ENCODE measurements around the gene TGFB2.

TGFB2 gene

GRCh38 chr1:218459878-218460711 is 115.0 kb downstream of the TGFB2 start:
- Histone ChIP-seq H2BK12ac (ENCODE audit: low read length) (peak overlapping the region; percentile 63), H3K4ac (ENCODE audit: low read depth, low read length) (no peak overlapping the region), H2BK120ac (ENCODE audit: insufficient read depth, low read length, poor library complexity) (peak overlapping the region; percentile 47), H3K14ac (ENCODE audit: low read length) (no peak overlapping the region), H4K8ac (ENCODE audit: low read depth, low read length) (no peak overlapping the region), H3K18ac (ENCODE audit: low read length) (no peak overlapping the region), H3K9ac (ENCODE audit: low read length) (no peak overlapping the region), H2AK5ac (ENCODE audit: low read length) (no peak overlapping the region), H3K4me3 (ENCODE audit: low read depth, low read length) (no peak overlapping the region), H3K27me3 (ENCODE audit: insufficient read depth, low read length) (no peaks in the 10 kb centered on the region), H3K27ac (ENCODE audit: low read depth, low read length) (peak overlapping the region; percentile 71), H3K4me1 (ENCODE audit: control insufficient read depth in 1 of 2, insufficient read depth in 2 of 2, low read length in 2 of 2) (peaks cover 2 to 15% of the 10 kb centered on the region in 2 experiments), H2AFZ (ENCODE audit: insufficient read depth, low read length, poor library complexity) (no peak overlapping the region), H4K91ac (ENCODE audit: low read depth, low read length) (no peak overlapping the region), H3K79me1 (ENCODE audit: low read length) (peaks cover 10% of the 10 kb centered on the region), H4K12ac (ENCODE audit: low read depth, low read length) (no peak overlapping the region), H3K4me2 (ENCODE audit: low read length) (peak overlapping the region; percentile 49), H3K23ac (ENCODE audit: low read length) (no peak overlapping the region), H3K79me2 (ENCODE audit: control insufficient read depth, insufficient read depth, low read length, poor library complexity) (no peaks in the 10 kb centered on the region), H3K9me3 (ENCODE audit: insufficient read depth, low read depth, low read length) (no peaks in the 10 kb centered on the region), H3K36me3 (ENCODE audit: control insufficient read depth in 1 of 2, insufficient read depth in 2 of 2, low read length in 2 of 2) (no peaks in the 10 kb centered on the region), H2BK5ac (ENCODE audit: low read depth, low read length, poor library complexity) (peak overlapping the region; percentile 41)
- peak in 1 of 2 donors; percentile 54 for DNase-seq
- WGBS (ENCODE audit: extremely low coverage, insufficient coverage, insufficient read length) = no CpG with 5 or more reads among the region's 6 CpGs

- no peak overlapping the region for H3K9ac ChIP-seq (ENCODE audit: low read length)
- no peaks in the 10 kb centered on the region for H3K9me3 ChIP-seq (ENCODE audit: insufficient read depth, low read depth, low read length)
- no peak overlapping the region for H4K12ac ChIP-seq (ENCODE audit: low read depth, low read length)
- H3K4ac ChIP-seq (ENCODE audit: low read depth, low read length) = no peak overlapping the region
- peaks cover 10% of the 10 kb centered on the region for H3K79me1 ChIP-seq (ENCODE audit: low read length)
- H2BK120ac ChIP-seq (ENCODE audit: insufficient read depth, low read length, poor library complexity) = no peak overlapping the region
- no peak overlapping the region for H3K27ac ChIP-seq (ENCODE audit: low read depth, low read length)
- no peak for DNase-seq
- H2AFZ ChIP-seq (ENCODE audit: insufficient read depth, low read length, poor library complexity) = no peak overlapping the region
- H3K14ac ChIP-seq (ENCODE audit: low read length) = no peak overlapping the region
- no peaks in the 10 kb centered on the region for H3K27me3 ChIP-seq (ENCODE audit: insufficient read depth, low read length)
- no peak overlapping the region for H3K4me3 ChIP-seq (ENCODE audit: low read depth, low read length)
- H3K18ac ChIP-seq (ENCODE audit: low read length) = no peak overlapping the region
- no peak overlapping the region for H2BK12ac ChIP-seq (ENCODE audit: low read length)
- H2BK5ac ChIP-seq (ENCODE audit: low read depth, low read length, poor library complexity) = no peak overlapping the region
- H3K79me2 ChIP-seq (ENCODE audit: control insufficient read depth, insufficient read depth, low read length, poor library complexity) = no peaks in the 10 kb centered on the region
- no peak overlapping the region for H3K23ac ChIP-seq (ENCODE audit: low read length)
- no peak overlapping the region for H2AK5ac ChIP-seq (ENCODE audit: low read length)
- H4K91ac ChIP-seq (ENCODE audit: low read depth, low read length) = no peak overlapping the region
- no CpG with 5 or more reads among the region's 1 CpG for WGBS (ENCODE audit: extremely low coverage, insufficient coverage, insufficient read length)
- H4K8ac ChIP-seq (ENCODE audit: low read depth, low read length) = no peak overlapping the region
- no peak overlapping the region for H3K4me2 ChIP-seq (ENCODE audit: low read length)
- peaks cover 2 to 15% of the 10 kb centered on the region in 2 experiments for H3K4me1 ChIP-seq (ENCODE audit: control insufficient read depth in 1 of 2, insufficient read depth in 2 of 2, low read length in 2 of 2)
- H3K36me3 ChIP-seq (ENCODE audit: control insufficient read depth in 1 of 2, insufficient read depth in 2 of 2, low read length in 2 of 2) = no peaks in the 10 kb centered on the region
Measured at GRCh38 chr1:218461351-218461750, 116.2 kb downstream of the TGFB2 start.

DNA sequence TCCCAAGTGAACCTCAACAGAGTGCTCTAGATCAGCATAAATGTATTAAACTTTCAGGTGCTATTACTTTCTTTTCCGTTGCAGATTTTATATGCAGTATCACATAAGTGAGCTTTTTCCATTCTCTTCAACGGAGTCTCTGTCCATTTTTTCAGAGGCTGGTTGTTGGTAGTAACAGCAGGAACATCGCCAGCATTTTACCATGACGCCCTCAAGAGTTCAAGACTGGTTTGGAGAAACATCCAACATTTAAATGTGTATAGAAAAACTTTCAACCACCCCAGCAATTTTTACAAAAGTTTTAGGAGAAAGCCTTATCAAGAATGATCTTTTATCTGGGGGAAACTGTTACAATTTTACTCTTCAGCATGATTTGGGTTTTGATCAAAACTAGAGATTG is 117.0 kb downstream of the TGFB2 start:
- WGBS (ENCODE audit: extremely low coverage, insufficient coverage, insufficient read length) = no CpG with 5 or more reads among the region's 4 CpGs
- Histone ChIP-seq H2AFZ (ENCODE audit: insufficient read depth, low read length, poor library complexity) (no peak overlapping the region), H4K91ac (ENCODE audit: low read depth, low read length) (no peak overlapping the region), H3K4me1 (ENCODE audit: control insufficient read depth in 1 of 2, insufficient read depth in 2 of 2, low read length in 2 of 2) (peaks cover 2 to 15% of the 10 kb centered on the region in 2 experiments), H3K27me3 (ENCODE audit: insufficient read depth, low read length) (no peaks in the 10 kb centered on the region), H2BK12ac (ENCODE audit: low read length) (no peak overlapping the region), H4K8ac (ENCODE audit: low read depth, low read length) (no peak overlapping the region), H3K23ac (ENCODE audit: low read length) (no peak overlapping the region), H3K36me3 (ENCODE audit: control insufficient read depth in 1 of 2, insufficient read depth in 2 of 2, low read length in 2 of 2) (no peaks in the 10 kb centered on the region), H4K12ac (ENCODE audit: low read depth, low read length) (no peak overlapping the region), H2AK5ac (ENCODE audit: low read length) (no peak overlapping the region), H3K9me3 (ENCODE audit: insufficient read depth, low read depth, low read length) (no peaks in the 10 kb centered on the region), H3K4ac (ENCODE audit: low read depth, low read length) (no peak overlapping the region), H2BK120ac (ENCODE audit: insufficient read depth, low read length, poor library complexity) (no peak overlapping the region), H2BK5ac (ENCODE audit: low read depth, low read length, poor library complexity) (no peak overlapping the region), H3K79me1 (ENCODE audit: low read length) (peaks cover 10% of the 10 kb centered on the region), H3K79me2 (ENCODE audit: control insufficient read depth, insufficient read depth, low read length, poor library complexity) (no peaks in the 10 kb centered on the region), H3K4me2 (ENCODE audit: low read length) (no peak overlapping the region), H3K14ac (ENCODE audit: low read length) (no peak overlapping the region), H3K27ac (ENCODE audit: low read depth, low read length) (no peak overlapping the region), H3K18ac (ENCODE audit: low read length) (no peak overlapping the region), H3K9ac (ENCODE audit: low read length) (no peak overlapping the region), H3K4me3 (ENCODE audit: low read depth, low read length) (no peak overlapping the region)
- no peak for DNase-seq

DNA sequence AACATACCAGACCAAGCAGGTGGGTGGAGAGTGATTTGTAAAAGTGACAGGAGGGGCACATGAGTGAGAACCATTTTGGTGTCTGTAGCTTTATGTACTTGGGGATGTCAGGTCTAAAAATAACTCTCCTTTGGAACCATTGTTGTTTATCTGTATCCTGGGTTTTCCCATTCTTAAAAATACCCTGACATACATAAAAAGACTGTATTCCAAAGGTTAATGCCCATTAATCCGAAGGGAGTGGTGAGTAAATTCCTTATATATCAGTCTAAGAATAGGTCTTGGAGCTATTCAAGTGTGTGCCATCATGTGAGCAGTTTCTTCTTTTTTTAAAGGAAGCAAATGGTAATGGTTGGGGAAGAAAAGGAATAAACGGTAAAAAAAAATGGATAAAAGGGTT is 117.5 kb downstream of the TGFB2 start:
- Histone ChIP-seq H4K12ac (ENCODE audit: low read depth, low read length) (no peak overlapping the region), H2BK5ac (ENCODE audit: low read depth, low read length, poor library complexity) (no peak overlapping the region), H3K14ac (ENCODE audit: low read length) (no peak overlapping the region), H3K27me3 (ENCODE audit: insufficient read depth, low read length) (no peaks in the 10 kb centered on the region), H2BK120ac (ENCODE audit: insufficient read depth, low read length, poor library complexity) (no peak overlapping the region), H3K4me2 (ENCODE audit: low read length) (no peak overlapping the region), H3K9ac (ENCODE audit: low read length) (no peak overlapping the region), H4K91ac (ENCODE audit: low read depth, low read length) (no peak overlapping the region), H3K4me1 (ENCODE audit: control insufficient read depth in 1 of 2, insufficient read depth in 2 of 2, low read length in 2 of 2) (peaks cover 2 to 15% of the 10 kb centered on the region in 2 experiments), H3K18ac (ENCODE audit: low read length) (no peak overlapping the region), H3K4ac (ENCODE audit: low read depth, low read length) (no peak overlapping the region), H3K9me3 (ENCODE audit: insufficient read depth, low read depth, low read length) (no peaks in the 10 kb centered on the region), H2BK12ac (ENCODE audit: low read length) (no peak overlapping the region), H3K27ac (ENCODE audit: low read depth, low read length) (no peak overlapping the region), H3K36me3 (ENCODE audit: control insufficient read depth in 1 of 2, insufficient read depth in 2 of 2, low read length in 2 of 2) (no peaks in the 10 kb centered on the region), H3K4me3 (ENCODE audit: low read depth, low read length) (no peak overlapping the region), H4K8ac (ENCODE audit: low read depth, low read length) (no peak overlapping the region), H3K79me1 (ENCODE audit: low read length) (peaks cover 10% of the 10 kb centered on the region), H2AFZ (ENCODE audit: insufficient read depth, low read length, poor library complexity) (no peak overlapping the region), H3K23ac (ENCODE audit: low read length) (no peak overlapping the region), H3K79me2 (ENCODE audit: control insufficient read depth, insufficient read depth, low read length, poor library complexity) (no peaks in the 10 kb centered on the region), H2AK5ac (ENCODE audit: low read length) (no peak overlapping the region)
- WGBS (ENCODE audit: extremely low coverage, insufficient coverage, insufficient read length) = 100% methylated on average over 1 of the region's 2 CpGs
- no peak for DNase-seq

All from trophoblast cell (in vitro differentiated cells and primary cell).